HUES64 (cell line): Measurements from ENCODE around the gene RPN2.

Experiments
- H3K27ac ChIP-seq: 2 replicates; pipeline ENCODE4 v1.7.0; 2013; ENCODE audit warnings: low read depth, low read length, inconsistent platforms
- H3K27me3 ChIP-seq: 2 replicates; pipeline ENCODE4 v1.6.1; 2013; ENCODE audit warnings: mild to moderate bottlenecking, low read length; ENCODE audit not compliant: insufficient read depth
- H3K36me3 ChIP-seq: 2 replicates; pipeline ENCODE4 v1.6.1; 2013; ENCODE audit warnings: mild to moderate bottlenecking, low read length; ENCODE audit not compliant: insufficient read depth
- H3K4me1 ChIP-seq: 2 replicates; pipeline ENCODE4 v1.6.1; 2013; ENCODE audit warnings: mild to moderate bottlenecking, low read length, moderate library complexity; ENCODE audit not compliant: insufficient read depth
- H3K4me3 ChIP-seq: 2 replicates; pipeline ENCODE4 v1.5.1; 2013; ENCODE audit warnings: mild to moderate bottlenecking, low read length, moderate library complexity
- H3K9ac ChIP-seq: 2 replicates; pipeline ENCODE4 v1.6.1; 2013; ENCODE audit warnings: mild to moderate bottlenecking, low read depth, low read length
- H3K9me3 ChIP-seq: 2 replicates; pipeline ENCODE4 v1.6.1; 2013; ENCODE audit warnings: low read depth, low read length; ENCODE audit not compliant: insufficient read depth
- WGBS: fragments of 150-250, 120-280 bp; methylation state at CpG from one replicate; pipeline ENCODE4 v1.1.7; 2013; ENCODE audit warnings: missing lambda C conversion rate; 5-methylcytosine and 5-hydroxymethylcytosine counted together

Gene RPN2

DNA sequence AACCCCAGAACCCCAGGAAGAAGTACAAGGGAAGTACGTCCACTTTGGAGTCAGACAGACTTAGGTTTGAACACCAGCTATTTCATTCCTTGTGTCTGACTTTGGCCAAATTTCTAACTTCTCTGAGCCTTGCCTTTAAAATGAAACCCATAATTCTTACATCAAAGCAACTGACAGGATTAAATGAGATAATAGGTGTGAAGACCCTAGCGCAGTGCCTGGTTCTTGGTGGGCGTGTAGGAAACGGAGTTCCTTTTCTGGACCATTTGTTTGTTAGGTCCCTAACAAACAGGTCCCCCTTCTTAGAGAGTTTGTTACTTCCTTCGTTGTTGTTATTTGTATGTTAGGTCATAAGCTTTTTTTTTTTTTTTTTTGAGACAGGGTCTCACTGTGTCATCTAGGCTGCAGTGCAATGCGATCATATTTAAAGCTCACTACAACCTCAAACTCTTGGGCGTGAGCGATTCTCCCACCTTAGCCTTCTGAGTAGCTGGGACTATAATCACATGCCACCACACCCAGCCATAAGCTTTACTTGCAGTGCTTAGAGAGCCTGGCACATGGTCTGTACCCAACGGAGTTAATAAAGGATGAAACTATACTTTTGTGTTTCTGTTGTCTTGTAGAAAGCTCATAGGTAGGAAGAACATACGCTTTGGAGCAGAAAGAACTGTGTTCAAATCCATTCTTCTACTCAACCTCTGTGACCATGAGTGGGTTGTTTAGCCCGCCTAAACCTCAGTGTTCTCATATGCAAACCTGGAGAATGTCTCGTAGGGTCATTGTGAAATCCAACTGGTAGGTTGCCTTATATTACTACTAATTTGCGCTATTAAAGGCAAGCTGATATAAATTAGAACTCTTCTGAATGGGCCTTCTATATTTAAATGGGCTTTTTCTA is 22.0 kb downstream of the RPN2 start:
- Histone ChIP-seq H3K36me3 (peaks cover 95% of the 10 kb centered on the region), H3K27ac (peak overlapping the region; percentile 16; the same call in 1 of the 2 replicates), H3K4me3 (no peak overlapping the region), H3K4me1 (peaks cover 6% of the 10 kb centered on the region; the same call in 1 of the 2 replicates), H3K9me3 (no peaks in the 10 kb centered on the region), H3K9ac (no peak overlapping the region), H3K27me3 (no peaks in the 10 kb centered on the region)
- WGBS: 96% methylated on average over 12 of the region's 13 CpGs

DNA sequence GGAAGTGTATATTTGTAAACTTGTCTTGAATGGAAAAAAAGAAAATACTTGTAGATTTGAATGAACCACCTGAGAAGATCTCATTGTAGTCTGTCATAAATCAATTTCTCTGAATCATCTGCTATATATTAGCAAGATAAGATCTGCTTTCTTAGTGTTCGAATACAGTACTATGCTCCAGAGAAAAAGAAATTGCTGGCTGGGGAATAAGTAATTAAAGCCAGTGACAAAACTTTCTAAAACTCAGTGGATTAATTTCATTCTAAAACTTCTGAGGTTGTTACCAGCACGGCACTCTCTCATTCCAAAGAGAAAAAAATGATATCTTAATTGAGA is 22.7 kb downstream of the RPN2 start:
- Histone ChIP-seq H3K27me3 (no peaks in the 10 kb centered on the region), H3K9ac (no peak overlapping the region), H3K4me3 (no peak overlapping the region), H3K27ac (peak overlapping the region; percentile 16; the same call in 1 of the 2 replicates), H3K36me3 (peaks cover 96% of the 10 kb centered on the region), H3K4me1 (peaks cover 6% of the 10 kb centered on the region; the same call in 1 of the 2 replicates), H3K9me3 (no peaks in the 10 kb centered on the region)
- 80% methylated on average over 1 of the region's 2 CpGs for WGBS

DNA sequence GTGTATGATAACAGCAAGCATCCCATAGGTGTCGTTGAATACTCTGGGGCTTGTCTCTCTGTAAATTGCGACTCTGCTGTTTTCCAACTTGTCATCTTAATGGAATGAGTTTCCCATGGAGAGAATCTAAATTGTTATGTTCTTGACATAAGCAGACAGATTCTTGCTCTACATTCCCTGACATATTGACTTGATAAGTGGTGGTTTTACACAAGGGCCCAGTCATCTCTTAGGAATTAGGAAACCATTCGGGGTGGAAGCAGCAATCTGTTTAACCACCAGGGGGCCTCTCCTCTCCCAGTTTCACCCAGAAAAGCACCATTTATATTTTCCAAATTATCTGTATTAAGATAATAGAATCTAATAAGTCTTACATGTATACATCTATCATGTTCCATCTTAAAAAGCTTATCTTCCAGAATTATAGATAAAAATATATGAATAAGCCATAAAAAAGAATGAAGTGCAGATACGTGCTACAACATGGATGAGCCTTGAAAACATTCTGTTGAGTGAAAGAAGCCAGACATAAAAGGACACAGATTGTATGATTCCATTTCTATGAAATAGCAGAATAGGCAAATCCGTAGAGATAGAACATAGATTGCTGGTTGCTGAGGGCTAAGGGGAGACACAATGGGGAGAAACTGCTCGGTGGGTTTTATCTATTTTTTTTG is 23.3 kb downstream of the RPN2 start:
- Histone ChIP-seq H3K36me3 (peaks cover 97% of the 10 kb centered on the region), H3K9me3 (no peaks in the 10 kb centered on the region), H3K9ac (no peak overlapping the region), H3K27ac (no peak overlapping the region; the same call in 1 of the 2 replicates), H3K27me3 (no peaks in the 10 kb centered on the region), H3K4me1 (peaks cover 6% of the 10 kb centered on the region; the same call in 1 of the 2 replicates), H3K4me3 (no peak overlapping the region)
- 86% methylated on average over 6 of the region's 6 CpGs for WGBS

DNA sequence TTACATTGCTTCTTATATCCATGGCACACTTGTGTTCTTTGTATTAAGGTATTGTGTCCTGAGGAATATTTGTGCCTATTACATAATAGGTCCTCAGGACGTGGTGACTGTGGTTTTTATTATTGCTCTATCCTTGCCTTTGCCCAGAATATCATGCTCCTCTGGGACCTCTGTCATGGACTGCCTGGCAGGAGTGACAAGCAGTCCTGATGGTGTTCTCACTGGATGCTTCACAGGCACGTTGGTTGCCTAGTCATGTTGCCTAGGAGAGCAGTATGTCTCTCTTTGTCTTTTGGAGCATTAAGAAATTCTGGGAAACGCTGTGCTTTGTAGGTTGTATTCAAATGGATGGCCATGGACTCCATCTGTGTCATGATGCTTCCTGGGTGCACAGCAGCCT is 24.9 kb downstream of the RPN2 start:
- H3K4me1 ChIP-seq: peaks cover 6% of the 10 kb centered on the region; the same call in 1 of the 2 replicates
- 89% methylated on average over 3 of the region's 3 CpGs for whole genome bisulfite sequencing
- H3K27me3 ChIP-seq: no peaks in the 10 kb centered on the region
- H3K36me3 ChIP-seq: peaks cover 97% of the 10 kb centered on the region
- no peak overlapping the region for H3K27ac ChIP-seq
- H3K9me3 ChIP-seq: no peaks in the 10 kb centered on the region
- no peak overlapping the region for H3K9ac ChIP-seq
- no peak overlapping the region for H3K4me3 ChIP-seq

DNA sequence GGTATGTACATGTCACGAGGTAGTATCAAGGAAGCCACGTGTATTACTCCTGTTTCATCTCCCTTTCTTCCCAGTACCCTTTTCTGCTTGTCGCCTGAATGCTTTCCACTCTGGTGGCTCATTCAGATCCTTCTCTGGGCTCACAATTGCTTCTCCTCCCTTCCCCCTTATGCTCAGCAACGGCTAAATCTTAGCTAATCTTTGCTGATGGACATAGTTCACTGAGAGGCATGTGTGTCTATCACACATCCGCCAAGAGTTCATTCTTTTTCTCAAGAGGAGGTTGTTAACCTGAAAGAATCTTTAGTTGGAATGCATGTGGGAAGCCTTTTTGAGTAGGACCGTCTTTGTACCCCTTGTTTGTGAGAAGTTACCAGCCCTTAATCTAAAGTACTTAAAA is 26.0 kb downstream of the RPN2 start:
- Histone ChIP-seq H3K4me1 (peaks cover 6% of the 10 kb centered on the region; the same call in 1 of the 2 replicates), H3K9ac (no peak overlapping the region), H3K9me3 (no peaks in the 10 kb centered on the region), H3K4me3 (no peak overlapping the region), H3K36me3 (peaks cover 97% of the 10 kb centered on the region), H3K27ac (peak overlapping the region; percentile 11; the same call in 1 of the 2 replicates), H3K27me3 (no peaks in the 10 kb centered on the region)
- WGBS: 93% methylated on average over 6 of the region's 6 CpGs

DNA sequence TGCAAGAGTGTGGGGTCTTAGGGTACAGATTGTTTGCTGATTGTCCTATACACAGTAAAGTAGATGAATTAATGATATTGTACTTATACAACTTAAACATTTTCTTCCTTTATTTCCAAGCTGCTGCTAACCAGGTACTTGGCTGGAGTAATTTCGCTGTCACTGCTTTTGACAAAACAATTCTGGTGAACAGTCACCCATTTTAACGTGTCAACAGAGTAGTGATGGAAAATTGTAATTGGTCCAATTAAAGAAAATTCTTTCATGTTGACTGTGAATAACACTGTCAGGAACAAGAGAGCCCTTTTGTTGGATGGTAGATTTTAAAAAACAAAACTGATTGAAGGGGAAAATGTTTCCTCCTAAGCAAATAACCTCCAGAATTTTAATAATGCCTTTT is 26.7 kb downstream of the RPN2 start:
- H3K36me3 ChIP-seq: peaks cover 96% of the 10 kb centered on the region
- WGBS: 94% methylated on average over 2 of the region's 2 CpGs

DNA sequence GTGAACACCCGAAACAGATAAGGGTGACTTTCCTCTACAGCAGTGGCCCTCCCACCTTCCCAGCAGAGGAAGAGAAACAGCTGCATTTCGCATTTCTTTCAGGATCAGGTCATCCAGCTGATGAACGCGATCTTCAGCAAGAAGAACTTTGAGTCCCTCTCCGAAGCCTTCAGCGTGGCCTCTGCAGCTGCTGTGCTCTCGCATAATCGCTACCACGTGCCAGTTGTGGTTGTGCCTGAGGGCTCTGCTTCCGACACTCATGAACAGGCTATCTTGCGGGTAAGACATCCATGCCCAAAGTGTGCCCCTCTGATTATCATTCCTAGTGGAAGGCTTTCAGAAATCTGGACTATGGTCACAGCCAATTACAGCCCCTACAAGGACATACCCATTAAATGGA is 28.0 kb downstream of the RPN2 start:
- Histone ChIP-seq H3K9ac (no peak overlapping the region), H3K27ac (no peak overlapping the region), H3K9me3 (no peaks in the 10 kb centered on the region), H3K36me3 (peaks cover 94% of the 10 kb centered on the region), H3K4me3 (no peak overlapping the region), H3K4me1 (peaks cover under 1% of the 10 kb centered on the region; the same call in 1 of the 2 replicates), H3K27me3 (no peaks in the 10 kb centered on the region)
- WGBS: 97% methylated on average over 11 of the region's 11 CpGs

More for the DNA sequence above, 26.7 kb downstream of the RPN2 start:
- no peaks in the 10 kb centered on the region for H3K27me3 ChIP-seq
- peak overlapping the region; percentile 11; the same call in 1 of the 2 replicates for H3K27ac ChIP-seq
- no peaks in the 10 kb centered on the region for H3K9me3 ChIP-seq
- H3K4me1 ChIP-seq: peaks cover 6% of the 10 kb centered on the region; the same call in 1 of the 2 replicates
- H3K9ac ChIP-seq: no peak overlapping the region
- no peak overlapping the region for H3K4me3 ChIP-seq

DNA sequence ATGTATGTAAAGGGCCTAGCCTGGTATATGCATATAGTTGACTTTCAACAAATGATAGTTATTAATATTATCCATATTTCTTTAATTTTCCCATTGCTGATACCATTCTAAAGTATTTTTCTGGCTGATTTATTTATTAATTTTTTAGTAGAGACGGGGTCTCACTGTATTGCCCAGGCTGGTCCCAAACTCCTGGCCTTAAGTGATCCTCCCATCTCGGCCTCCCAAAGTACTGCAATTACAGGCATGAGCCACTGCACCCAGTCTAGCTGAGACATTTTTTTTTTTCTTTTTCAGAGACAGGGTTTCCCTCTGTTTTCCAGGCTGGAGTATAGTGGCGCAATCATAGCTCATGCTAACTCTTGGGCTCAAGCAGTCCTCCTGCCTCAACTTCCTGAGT is 30.1 kb downstream of the RPN2 start:
- no peak overlapping the region for H3K27ac ChIP-seq
- no peak overlapping the region for H3K9ac ChIP-seq
- peaks cover 95% of the 10 kb centered on the region for H3K36me3 ChIP-seq
- H3K4me1 ChIP-seq: no peaks in the 10 kb centered on the region
- H3K4me3 ChIP-seq: no peak overlapping the region
- no peaks in the 10 kb centered on the region for H3K27me3 ChIP-seq
- H3K9me3 ChIP-seq: no peaks in the 10 kb centered on the region
- 96% methylated on average over 3 of the region's 3 CpGs for WGBS

DNA sequence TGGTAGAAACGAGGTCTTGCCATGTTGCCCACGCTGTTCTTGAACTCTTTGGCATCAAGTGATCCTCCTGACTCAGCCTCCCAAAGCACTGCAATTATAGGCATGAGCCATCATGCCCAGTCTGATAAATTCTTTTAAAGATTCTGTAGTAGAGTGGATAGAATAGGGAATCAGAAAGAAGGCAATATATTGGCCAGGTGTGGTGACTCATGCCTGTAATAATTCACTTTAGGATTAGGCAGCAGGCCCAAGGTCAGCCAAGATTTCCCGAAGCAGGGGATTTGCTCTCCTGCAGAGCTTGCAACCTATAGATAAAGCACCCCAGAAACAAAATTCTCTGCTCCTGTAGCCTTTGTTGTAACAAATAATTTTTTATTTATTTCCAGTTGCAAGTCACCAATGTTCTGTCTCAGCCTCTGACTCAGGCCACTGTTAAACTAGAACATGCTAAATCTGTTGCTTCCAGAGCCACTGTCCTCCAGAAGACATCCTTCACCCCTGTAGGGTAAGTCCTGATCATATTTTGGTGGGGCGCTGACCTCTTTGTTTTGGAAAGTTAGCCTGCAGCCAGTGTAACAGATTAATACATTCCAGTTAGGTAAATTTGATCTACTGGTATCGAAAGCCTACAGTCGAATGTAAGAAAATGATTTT is 30.7 kb downstream of the RPN2 start:
- Histone ChIP-seq H3K4me1 (no peaks in the 10 kb centered on the region), H3K9me3 (no peaks in the 10 kb centered on the region), H3K27me3 (no peaks in the 10 kb centered on the region), H3K27ac (no peak overlapping the region), H3K4me3 (no peak overlapping the region), H3K9ac (no peak overlapping the region), H3K36me3 (peaks cover 95% of the 10 kb centered on the region)
- WGBS: 98% methylated on average over 6 of the region's 6 CpGs

DNA sequence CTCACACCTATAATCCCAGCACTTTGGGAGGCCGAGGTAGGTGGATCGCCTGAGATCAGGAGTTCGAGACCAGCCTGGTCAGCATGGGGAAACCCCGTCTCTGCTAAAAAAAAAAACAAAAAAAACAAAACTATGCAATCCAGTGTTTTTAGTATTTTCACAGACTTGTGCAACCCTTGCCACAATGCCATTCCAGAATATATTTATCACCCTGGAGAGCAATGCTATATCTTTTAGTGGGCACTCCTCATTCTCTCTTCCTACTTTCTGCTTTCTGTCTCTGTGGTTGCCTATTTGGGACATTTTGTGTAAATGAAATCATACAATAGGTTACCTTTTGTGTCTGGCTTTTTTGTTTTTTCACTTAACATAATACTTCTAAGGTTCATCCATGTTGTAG is 39.3 kb downstream of the RPN2 start:
- Histone ChIP-seq H3K9me3 (no peaks in the 10 kb centered on the region), H3K27ac (no peak overlapping the region), H3K4me3 (no peak overlapping the region), H3K4me1 (peaks cover 9% of the 10 kb centered on the region; the same call in 1 of the 2 replicates), H3K27me3 (no peaks in the 10 kb centered on the region), H3K36me3 (peaks cover 83% of the 10 kb centered on the region), H3K9ac (no peak overlapping the region)
- WGBS: 99% methylated on average over 4 of the region's 4 CpGs

DNA sequence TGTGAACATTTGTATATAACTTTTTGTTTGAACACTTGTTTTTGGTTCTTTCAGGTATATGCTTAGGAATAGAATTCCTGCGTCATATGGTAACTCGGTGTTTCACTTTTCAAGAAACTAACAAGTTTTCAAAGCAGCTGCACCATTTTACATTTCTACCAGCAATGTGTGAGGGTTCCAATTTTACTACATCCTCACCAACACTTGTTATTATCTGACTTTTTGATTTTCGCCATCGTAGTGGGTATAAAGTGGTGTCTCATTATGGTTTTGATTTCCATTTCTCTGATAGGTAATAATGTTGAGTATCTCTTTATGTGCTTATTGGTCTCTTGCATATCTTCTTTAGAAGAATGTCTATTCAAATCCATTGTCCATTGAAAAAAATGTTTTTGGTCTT is 39.8 kb downstream of the RPN2 start:
- Histone ChIP-seq H3K27ac (no peak overlapping the region), H3K36me3 (peaks cover 83% of the 10 kb centered on the region), H3K4me1 (peaks cover 9% of the 10 kb centered on the region; the same call in 1 of the 2 replicates), H3K9ac (no peak overlapping the region), H3K27me3 (no peaks in the 10 kb centered on the region), H3K4me3 (no peak overlapping the region), H3K9me3 (no peaks in the 10 kb centered on the region)
- 68% methylated on average over 4 of the region's 4 CpGs for WGBS
